ENCODE results near the gene NSUN4. TPM values are rescaled to one million over a fixed set of nuclear protein-coding genes. Genes with fewer than 3 reads are reported as not detected.
A peak's percentile ranks its signal among the peaks of the same experiment; 100 is the strongest.

The NSUN4 gene
- polyA plus RNA-seq (2012; ENCODE audit: insufficient read length, low read depth) = 23.7 TPM

DNA sequence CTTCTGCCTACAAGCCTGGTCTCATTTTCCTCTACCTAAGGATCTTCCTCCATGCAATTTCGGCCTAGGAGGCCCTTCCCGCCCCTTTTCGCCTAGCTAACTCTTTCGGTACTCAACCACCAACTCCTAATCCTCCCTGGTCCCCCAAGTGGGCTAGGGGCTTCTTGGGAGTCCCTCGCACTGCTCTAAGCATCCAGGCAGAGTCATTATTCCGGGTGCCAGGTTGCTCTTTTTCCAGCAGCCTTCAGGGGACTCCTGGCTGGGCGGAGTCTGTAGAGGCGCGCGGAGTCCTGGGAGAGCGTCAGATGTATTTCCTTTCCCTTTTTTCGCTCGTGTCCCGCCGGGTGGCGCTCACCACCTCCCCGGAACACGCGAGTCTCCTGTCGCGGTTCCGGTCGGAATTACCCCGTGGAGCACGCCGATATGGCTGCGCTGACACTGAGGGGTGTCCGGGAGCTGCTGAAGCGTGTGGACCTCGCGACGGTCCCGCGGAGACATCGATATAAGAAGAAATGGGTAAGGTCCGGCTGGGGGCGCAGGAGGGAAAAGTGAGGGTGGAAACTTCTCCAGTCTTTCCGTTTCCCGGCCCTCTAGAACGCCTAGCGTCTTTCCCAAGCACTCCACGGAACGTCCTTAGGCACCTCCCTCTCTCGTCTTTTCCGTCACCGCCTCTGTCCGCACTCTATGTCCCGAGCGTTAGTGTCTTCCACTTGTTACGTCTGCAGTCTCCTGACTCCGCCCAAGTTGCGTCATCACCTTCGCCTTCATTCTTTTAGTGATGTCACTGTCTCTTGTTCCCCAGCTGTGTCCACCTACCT is at the start of gene NSUN4:
Gene NSUN4 (plus strand): TSS at position 404 of the 818 bp plus-strand sequence. CDS start 20 bp downstream, at position 424.
- TF ChIP-seq SIN3A (IDR thresholded peaks at IDR 0.05; ENCODE audit: borderline replicate concordance, insufficient read depth, low read length) (0 out of 2 replicates have a peak, but pooled peaks have one; percentile 50), POLR2AphosphoS5 (IDR thresholded peaks at IDR 0.05; ENCODE audit: low read depth, low read length) (peak; percentile 82), TAF1 (IDR thresholded peaks at IDR 0.05; ENCODE audit: borderline replicate concordance, insufficient read depth, low read length) (0 out of 2 replicates have a peak, but pooled peaks have one; percentile 76), FOXP2 (optimal IDR thresholded peaks at IDR 0.05; ENCODE audit: borderline replicate concordance, extremely low read depth, extremely low read length, insufficient read depth) (peak; percentile 73)
- TF ChIP-seq, protein P1, sequence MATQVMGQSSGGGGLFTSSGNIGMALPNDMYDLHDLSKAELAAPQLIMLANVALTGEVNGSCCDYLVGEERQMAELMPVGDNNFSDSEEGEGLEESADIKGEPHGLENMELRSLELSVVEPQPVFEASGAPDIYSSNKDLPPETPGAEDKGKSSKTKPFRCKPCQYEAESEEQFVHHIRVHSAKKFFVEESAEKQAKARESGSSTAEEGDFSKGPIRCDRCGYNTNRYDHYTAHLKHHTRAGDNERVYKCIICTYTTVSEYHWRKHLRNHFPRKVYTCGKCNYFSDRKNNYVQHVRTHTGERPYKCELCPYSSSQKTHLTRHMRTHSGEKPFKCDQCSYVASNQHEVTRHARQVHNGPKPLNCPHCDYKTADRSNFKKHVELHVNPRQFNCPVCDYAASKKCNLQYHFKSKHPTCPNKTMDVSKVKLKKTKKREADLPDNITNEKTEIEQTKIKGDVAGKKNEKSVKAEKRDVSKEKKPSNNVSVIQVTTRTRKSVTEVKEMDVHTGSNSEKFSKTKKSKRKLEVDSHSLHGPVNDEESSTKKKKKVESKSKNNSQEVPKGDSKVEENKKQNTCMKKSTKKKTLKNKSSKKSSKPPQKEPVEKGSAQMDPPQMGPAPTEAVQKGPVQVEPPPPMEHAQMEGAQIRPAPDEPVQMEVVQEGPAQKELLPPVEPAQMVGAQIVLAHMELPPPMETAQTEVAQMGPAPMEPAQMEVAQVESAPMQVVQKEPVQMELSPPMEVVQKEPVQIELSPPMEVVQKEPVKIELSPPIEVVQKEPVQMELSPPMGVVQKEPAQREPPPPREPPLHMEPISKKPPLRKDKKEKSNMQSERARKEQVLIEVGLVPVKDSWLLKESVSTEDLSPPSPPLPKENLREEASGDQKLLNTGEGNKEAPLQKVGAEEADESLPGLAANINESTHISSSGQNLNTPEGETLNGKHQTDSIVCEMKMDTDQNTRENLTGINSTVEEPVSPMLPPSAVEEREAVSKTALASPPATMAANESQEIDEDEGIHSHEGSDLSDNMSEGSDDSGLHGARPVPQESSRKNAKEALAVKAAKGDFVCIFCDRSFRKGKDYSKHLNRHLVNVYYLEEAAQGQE (IDR thresholded peaks at IDR 0.05; ENCODE audit: insufficient read depth in 1 of 2, low read depth in 2 of 2, low read length in 2 of 2) = peak in 1 of 2 experiments; percentile 12; a peak in 1 of 4 replicates

DNA sequence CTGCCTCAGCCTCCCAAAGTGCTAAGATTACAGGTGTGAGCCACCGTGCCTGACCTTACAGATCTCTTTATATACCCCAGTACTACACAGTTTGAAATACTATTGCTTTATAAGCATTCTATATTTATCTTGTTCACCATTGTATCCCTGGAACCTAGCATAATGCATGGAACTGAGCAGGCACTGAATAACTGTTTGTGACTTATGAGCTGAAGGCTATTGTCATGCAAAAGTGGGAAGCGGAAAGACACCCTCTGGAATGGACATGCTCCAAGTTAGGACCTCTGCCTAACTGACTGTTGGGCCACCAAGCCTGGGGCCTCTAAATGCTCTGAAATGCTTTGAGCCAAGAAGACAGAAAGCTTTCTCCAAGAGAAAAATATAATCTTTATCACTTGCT is 45.3 kb upstream of the NSUN4 start:
- TF ChIP-seq TAF1 (IDR thresholded peaks at IDR 0.05; ENCODE audit: borderline replicate concordance, insufficient read depth, low read length) (no peak), SIN3A (IDR thresholded peaks at IDR 0.05; ENCODE audit: borderline replicate concordance, insufficient read depth, low read length) (no peak), FOXP2 (optimal IDR thresholded peaks at IDR 0.05; ENCODE audit: borderline replicate concordance, extremely low read depth, extremely low read length, insufficient read depth) (no peak), POLR2AphosphoS5 (IDR thresholded peaks at IDR 0.05; ENCODE audit: low read depth, low read length) (no peak)
- TF ChIP-seq, protein P1 (IDR thresholded peaks at IDR 0.05; ENCODE audit: insufficient read depth in 1 of 2, low read depth in 2 of 2, low read length in 2 of 2) = no peak

DNA sequence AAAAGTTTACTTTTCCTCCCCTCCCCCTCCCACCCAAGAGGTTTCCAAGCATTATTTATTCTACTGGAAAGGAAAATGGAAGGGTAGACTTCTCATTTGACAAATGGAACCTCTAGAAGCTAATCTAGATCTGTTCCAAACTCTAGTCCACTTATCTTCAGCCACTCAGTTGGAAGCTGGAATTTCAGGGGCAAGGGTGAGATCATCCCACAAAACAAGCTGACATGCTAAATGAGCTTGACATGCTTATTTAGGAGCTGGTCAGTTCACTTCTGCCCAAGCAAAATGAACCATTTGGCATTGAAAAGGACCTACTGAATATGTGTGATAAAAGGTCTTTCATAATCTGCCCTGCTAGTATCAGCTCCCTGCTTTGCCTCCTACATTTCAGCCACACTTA is 42.2 kb upstream of the NSUN4 start:
- TF ChIP-seq, protein P1 (IDR thresholded peaks at IDR 0.05; ENCODE audit: insufficient read depth in 1 of 2, low read depth in 2 of 2, low read length in 2 of 2) = no peak
- TF ChIP-seq POLR2AphosphoS5 (IDR thresholded peaks at IDR 0.05; ENCODE audit: low read depth, low read length) = no peak
- no peak for TF ChIP-seq FOXP2 (optimal IDR thresholded peaks at IDR 0.05; ENCODE audit: borderline replicate concordance, extremely low read depth, extremely low read length, insufficient read depth)
- no peak for TF ChIP-seq SIN3A (IDR thresholded peaks at IDR 0.05; ENCODE audit: borderline replicate concordance, insufficient read depth, low read length)
- no peak for TF ChIP-seq TAF1 (IDR thresholded peaks at IDR 0.05; ENCODE audit: borderline replicate concordance, insufficient read depth, low read length)

DNA sequence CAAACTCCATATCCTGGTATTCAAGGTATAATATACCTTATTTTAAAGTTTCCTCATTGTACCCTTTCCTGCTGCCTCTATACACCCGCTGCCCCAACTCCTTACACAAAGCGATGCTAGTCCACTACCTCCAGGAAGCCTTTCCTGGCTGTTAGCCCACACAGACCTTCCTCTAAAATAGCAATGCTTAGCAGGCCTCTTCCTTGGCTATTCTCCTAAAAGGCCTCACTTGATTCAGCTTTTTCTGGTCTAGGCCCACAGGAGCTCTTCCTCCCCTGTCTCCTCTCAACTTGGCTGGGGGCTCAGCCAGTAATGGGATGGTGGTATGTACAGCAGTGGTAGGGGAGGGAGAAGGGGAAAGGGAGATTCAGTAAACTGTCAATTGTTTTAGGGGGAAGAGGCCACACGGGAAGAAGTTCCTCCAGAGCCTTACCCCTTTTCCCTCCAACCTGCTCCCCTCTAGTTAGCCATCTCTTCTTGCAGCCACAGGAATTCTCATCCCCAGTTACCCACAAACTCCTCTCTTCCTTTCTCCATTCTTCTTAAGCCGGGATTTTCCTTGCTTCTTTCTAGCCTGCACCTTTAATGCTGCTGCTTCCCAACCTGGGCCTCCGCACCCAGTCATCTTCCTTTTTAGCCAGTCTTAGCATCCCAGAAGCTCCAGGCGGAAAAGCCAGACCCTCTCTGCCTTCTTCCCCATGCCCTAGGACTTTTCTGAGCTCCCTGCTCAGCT is 39.8 kb upstream of the NSUN4 start:
- TF ChIP-seq FOXP2 (optimal IDR thresholded peaks at IDR 0.05; ENCODE audit: borderline replicate concordance, extremely low read depth, extremely low read length, insufficient read depth) = no peak
- TF ChIP-seq TAF1 (IDR thresholded peaks at IDR 0.05; ENCODE audit: borderline replicate concordance, insufficient read depth, low read length) = peak; percentile 22; the same call in 1 of the 2 replicates
- TF ChIP-seq POLR2AphosphoS5 (IDR thresholded peaks at IDR 0.05; ENCODE audit: low read depth, low read length) = peak; percentile 44

DNA sequence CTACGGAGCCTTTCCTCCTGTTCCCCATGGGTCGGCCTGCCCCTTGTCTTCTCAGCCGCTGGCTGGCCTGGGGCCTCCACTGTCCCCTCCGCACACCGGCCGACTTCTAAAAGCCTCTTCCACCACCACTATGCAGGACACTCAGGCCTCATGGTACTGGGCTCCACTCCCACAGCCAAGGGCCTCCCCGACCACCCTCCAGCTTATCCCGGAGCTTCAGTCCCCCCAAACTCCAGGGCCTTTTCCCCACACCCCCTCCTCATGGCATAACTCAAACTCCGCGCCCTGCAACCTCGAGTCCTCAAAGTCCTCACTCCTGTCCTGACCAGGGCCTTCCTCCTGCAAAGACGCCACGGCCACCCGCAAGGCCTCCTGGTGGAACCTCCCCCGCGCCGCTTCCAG is 39.2 kb upstream of the NSUN4 start:
- TF ChIP-seq POLR2AphosphoS5 (IDR thresholded peaks at IDR 0.05; ENCODE audit: low read depth, low read length) = 0 out of 2 replicates have a peak, but pooled peaks have one; percentile 24
- TF ChIP-seq, protein P1 (IDR thresholded peaks at IDR 0.05; ENCODE audit: insufficient read depth in 1 of 2, low read depth in 2 of 2, low read length in 2 of 2) = no peak
